AG09309 (cell line): ENCODE measurements around the gene CDK14.
A peak's percentile ranks its signal among the peaks of the same experiment; 100 is the strongest.
"Not testable (repeated sequence)": the region's sequence is repeated elsewhere in the genome, so short reads cannot be mapped to it uniquely, and the experiment has no call there.

Source experiments
- DNase-seq: peaks from one replicate; pipeline ENCODE4 v3.0.0-alpha.2; 2010; ENCODE audit warnings: low read depth
- H3K4me3 ChIP-seq: 2 replicates; pipeline ENCODE4 v1.5.1; 2011; ENCODE audit warnings: mild to moderate bottlenecking, low read depth, low read length, moderate library complexity; ENCODE audit not compliant: control insufficient read depth
- TF ChIP-seq, protein P1 (sequence below): IDR thresholded peaks from 2 replicates; pipeline ENCODE4 v1.5.1; 2011; ENCODE audit warnings: mild to moderate bottlenecking, low read depth, low read length, inconsistent platforms; ENCODE audit not compliant: insufficient read depth, control insufficient read depth; ENCODE audit errors: missing control alignments

The CDK14 gene

GRCh38 chr7:91162436-91162835 is 566.3 kb downstream of the CDK14 start:
- TF ChIP-seq, protein P1, sequence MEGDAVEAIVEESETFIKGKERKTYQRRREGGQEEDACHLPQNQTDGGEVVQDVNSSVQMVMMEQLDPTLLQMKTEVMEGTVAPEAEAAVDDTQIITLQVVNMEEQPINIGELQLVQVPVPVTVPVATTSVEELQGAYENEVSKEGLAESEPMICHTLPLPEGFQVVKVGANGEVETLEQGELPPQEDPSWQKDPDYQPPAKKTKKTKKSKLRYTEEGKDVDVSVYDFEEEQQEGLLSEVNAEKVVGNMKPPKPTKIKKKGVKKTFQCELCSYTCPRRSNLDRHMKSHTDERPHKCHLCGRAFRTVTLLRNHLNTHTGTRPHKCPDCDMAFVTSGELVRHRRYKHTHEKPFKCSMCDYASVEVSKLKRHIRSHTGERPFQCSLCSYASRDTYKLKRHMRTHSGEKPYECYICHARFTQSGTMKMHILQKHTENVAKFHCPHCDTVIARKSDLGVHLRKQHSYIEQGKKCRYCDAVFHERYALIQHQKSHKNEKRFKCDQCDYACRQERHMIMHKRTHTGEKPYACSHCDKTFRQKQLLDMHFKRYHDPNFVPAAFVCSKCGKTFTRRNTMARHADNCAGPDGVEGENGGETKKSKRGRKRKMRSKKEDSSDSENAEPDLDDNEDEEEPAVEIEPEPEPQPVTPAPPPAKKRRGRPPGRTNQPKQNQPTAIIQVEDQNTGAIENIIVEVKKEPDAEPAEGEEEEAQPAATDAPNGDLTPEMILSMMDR: no peak
- DNase-seq: no peak

GRCh38 chr7:91164506-91164905 is 568.4 kb downstream of the CDK14 start:
- TF ChIP-seq, protein P1: no peak
- no peak for DNase-seq
- H3K4me3 ChIP-seq: no peak overlapping the region

More at GRCh38 chr7:91162436-91162835, 566.3 kb downstream of the CDK14 start:
- H3K4me3 ChIP-seq: no peak overlapping the region

DNA sequence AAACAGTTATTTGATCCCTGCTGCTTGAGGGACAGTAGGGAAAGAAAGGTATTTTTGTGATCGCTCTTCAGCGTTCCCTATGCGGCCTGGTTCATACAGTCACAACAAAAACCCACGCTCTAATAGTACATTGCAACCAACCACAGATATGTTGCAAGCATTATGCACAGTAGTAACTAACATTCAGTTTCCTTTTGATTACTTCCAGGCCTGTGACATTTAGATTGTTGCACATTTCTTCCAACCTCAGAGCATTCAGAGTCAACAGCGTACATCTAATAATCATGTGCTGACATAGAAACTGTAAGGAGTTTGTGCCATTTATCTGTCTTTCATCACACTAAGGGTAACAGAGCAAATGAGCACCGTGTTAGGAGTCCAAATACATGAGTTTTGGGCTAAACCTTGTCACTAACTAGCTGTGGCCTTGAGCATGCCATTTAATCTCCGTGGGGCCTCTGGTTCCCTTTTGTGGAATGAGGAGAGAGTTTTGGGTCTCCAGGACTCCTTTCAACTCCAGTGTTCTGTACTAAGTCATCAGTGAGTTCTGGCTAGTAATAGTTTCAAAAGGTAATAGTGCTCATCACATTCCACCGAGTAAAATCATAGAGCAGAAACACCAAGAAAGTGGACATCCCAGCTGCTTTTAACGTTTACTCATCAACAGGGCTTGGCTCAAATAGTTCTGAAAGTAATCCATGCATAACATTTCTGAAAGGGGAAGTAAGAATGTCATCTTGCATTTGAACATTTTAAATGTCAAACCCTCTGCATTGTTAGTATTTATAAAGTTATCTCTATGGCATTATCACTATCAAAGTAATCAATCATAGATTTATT is 569.1 kb downstream of the CDK14 start:
- peak; percentile 67 for DNase-seq
- TF ChIP-seq, protein P1: no peak
- H3K4me3 ChIP-seq: peak overlapping the region; percentile 13; the same call in 1 of the 2 replicates

DNA sequence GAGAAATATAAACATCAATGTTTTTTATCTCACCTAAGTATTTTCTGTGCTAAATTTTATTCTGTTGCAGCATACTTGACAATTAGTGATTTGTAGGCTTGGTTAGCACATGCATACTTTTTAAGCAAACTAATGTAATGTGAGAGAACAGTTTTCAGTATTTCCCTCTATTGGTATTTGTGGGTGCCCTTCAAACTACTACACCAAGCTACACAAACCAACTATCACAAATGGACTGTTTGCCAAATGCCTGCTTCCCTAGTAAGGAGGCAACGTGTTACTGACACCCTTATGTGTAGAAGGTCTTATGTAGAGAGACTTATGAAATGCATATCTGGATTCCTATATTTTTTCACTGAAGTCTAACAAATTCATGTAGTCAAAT is 569.7 kb downstream of the CDK14 start:
- DNase-seq: no peak
- H3K4me3 ChIP-seq: no peak overlapping the region
- TF ChIP-seq, protein P1: no peak

DNA sequence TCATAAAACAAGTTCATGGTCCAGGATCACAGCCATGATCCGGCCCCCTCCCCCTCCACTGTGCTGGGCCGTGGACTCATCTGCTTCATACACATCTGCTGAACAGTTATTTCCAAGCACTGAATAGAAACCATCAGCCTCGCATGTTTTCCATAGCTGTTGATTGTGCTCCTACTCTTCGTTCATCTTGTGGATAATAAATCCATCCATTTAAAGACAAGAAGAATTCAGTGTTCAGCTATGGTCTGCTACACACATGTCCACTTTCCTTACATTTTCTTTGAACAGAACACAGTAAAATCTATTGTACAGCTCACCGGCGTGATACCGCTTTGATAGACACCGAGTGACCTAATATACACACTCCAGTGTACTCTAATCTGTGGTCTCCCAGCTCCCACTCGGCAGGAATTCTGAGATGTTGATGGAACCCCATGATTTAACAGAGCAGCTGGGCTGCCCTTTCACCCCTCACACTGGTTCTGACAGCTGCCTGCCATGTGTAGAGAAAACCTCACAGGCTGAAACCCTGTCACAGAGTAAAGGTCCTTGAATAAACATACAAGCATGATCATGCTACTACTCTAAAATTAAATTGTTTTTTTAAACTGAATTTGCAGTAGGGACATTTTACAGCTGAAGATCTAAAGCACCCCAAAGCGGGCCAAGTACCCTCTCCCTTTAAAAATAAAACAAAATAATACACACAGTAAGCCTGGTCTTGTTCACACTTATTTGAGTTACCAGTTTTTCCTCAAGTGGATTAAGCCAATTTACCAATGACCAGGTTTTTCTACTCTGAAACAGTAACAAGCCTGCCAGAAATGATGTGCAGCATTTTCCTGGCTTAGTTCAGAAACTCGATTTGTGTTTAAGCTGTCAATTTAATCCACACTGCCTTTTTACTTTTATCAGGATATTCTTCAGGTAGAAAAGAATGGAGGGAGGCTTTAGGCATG is 573.0 kb downstream of the CDK14 start:
- TF ChIP-seq, protein P1: no peak
- DNase-seq: no peak
- no peak overlapping the region for H3K4me3 ChIP-seq

GRCh38 chr7:91169830-91170191 is 573.7 kb downstream of the CDK14 start:
- TF ChIP-seq, protein P1: no peak
- no peak for DNase-seq
- H3K4me3 ChIP-seq: no peak overlapping the region

DNA sequence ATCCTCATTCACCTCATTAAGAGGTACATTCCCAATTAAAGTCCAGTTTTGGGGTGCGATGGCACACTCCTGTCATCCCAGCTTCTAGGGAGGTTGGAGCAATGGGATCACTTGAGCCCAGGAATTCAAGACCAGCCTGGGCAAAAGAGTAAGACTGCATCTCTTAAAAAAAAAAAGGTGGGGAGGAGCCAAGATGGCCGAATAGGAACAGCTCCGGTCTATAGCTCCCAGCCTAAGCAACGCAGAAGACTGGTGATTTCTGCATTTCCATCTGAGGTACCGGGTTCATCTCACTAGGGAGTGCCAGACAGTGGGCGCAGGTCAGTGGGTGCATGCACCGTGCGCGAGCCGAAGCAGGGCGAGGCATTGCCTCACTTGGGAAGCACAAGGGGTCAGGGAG is 577.1 kb downstream of the CDK14 start:
- DNase-seq, H3K4me3 ChIP-seq: not testable (repeated sequence)
